Natural killer cell (primary cell): ENCODE measurements around the gene AGBL4. TPM values are rescaled to one million over a fixed set of nuclear protein-coding genes. Genes with fewer than 3 reads are reported as not detected.

Experiments used
- ATAC-seq, 3 donors: fragments of 150-1000 bp in 2 of 3; fragments of 200-7000 bp in 1 of 3; cut with Tn5 transposase; 1 replicate in 1 of 3; 2 replicates in 2 of 3; pipeline ENCODE4 v1.10.0; 2021; ENCODE audit warnings: mild to moderate bottlenecking in 2 of 3, moderate library complexity in 2 of 3
- DNase-seq, 2 donors: peaks; one replicate each; pipeline versions ENCODE4 v3.0.0 to v3.0.0-alpha.2; 2013 to 2021; ENCODE audit warnings: mixed read lengths in 1 of 2
- H3K27ac ChIP-seq: one replicate; pipeline ENCODE4 v1.5.1; 2013; ENCODE audit warnings: mild to moderate bottlenecking, low read length
- H3K27me3 ChIP-seq: one replicate; pipeline ENCODE4 v1.6.1; 2013; ENCODE audit warnings: low read length; ENCODE audit not compliant: control insufficient read depth, insufficient read depth
- H3K36me3 ChIP-seq: one replicate; pipeline ENCODE4 v1.6.1; 2013; ENCODE audit warnings: low read length; ENCODE audit not compliant: control insufficient read depth, insufficient read depth
- H3K4me1 ChIP-seq: one replicate; pipeline ENCODE4 v1.6.1; 2013; ENCODE audit warnings: low read length; ENCODE audit not compliant: control insufficient read depth, insufficient read depth
- H3K4me3 ChIP-seq: one replicate; pipeline ENCODE4 v1.5.1; 2013; ENCODE audit warnings: low read length
- H3K9me3 ChIP-seq: one replicate; pipeline ENCODE4 v1.6.1; 2013; ENCODE audit warnings: low read length; ENCODE audit not compliant: control insufficient read depth, insufficient read depth
- H3K27ac Mint-ChIP-seq, 2 donors: one replicate each; pipeline ENCODE4 v1.8.0; 2022; ENCODE audit warnings: mild to moderate bottlenecking in 2 of 2, mixed read lengths in 2 of 2, moderate library complexity in 1 of 2
- H3K27me3 Mint-ChIP-seq, 2 donors: one replicate each; pipeline ENCODE4 v1.8.0; 2022; ENCODE audit warnings: low read depth in 2 of 2, mixed read lengths in 2 of 2
- H3K36me3 Mint-ChIP-seq: one replicate; pipeline ENCODE4 v1.8.0; 2022; ENCODE audit warnings: mixed read lengths
- H3K4me1 Mint-ChIP-seq, 2 donors: one replicate each; pipeline ENCODE4 v1.8.0; 2022; ENCODE audit warnings: mixed read lengths in 2 of 2
- H3K4me3 Mint-ChIP-seq: one replicate; pipeline ENCODE4 v1.8.0; 2022; ENCODE audit warnings: mild to moderate bottlenecking, moderate library complexity, mixed read lengths
- H3K9me3 Mint-ChIP-seq, 2 donors: one replicate each; pipeline ENCODE4 v1.8.0; 2022; ENCODE audit warnings: mixed read lengths in 2 of 2
- WGBS: methylation state at CpG from one replicate; pipeline ENCODE4 v1.1.7; 2013; ENCODE audit warnings: missing lambda C conversion rate; ENCODE audit not compliant: insufficient coverage; 5-methylcytosine and 5-hydroxymethylcytosine counted together
- intact Hi-C: fragments of 100-400 bp; cut with micrococcal nuclease; formaldehyde crosslinking; loops from one replicate; pipeline ENCODE4 v1.14.2; 2022
- total RNA-seq, 4 donors: library from RNA; stranded (reverse); fragments of 120-200 nt in 1 of 4; gene quantifications; one replicate each; pipeline versions ENCODE4 v1.2.3 to v1.2.4, GENCODE V29; 2013 to 2022
- TF ChIP-seq, protein P1 (sequence below): fragments of 200-600 bp; IDR thresholded peaks from one replicate; pipeline ENCODE4 v1.8.0; 2022; ENCODE audit warnings: antibody characterized with exemption

AGBL4 gene
- total RNA-seq, 3 donors from 2014 or later (not counting 1 experiment from before 2014, with no cell fraction given): not detected

DNA sequence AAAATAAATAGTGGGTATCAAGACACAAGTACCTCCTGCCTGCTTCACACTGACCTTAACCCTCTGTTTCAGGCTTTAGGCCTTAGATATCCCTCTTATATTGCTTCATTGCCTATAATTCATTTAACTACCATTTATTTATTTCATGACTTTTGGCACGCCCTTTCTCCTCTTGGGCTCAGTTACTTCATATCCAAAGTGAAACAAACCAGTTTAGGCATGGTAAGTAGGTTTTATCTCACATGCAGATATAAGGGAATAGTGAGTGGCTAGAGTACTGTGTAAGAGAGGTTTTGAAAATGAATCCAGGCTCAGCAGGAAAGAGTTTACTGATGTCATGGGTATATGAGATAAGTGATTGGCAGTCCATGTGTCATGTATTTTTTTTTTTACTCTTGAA is 1177.3 kb downstream of the AGBL4 start:
- H3K36me3 ChIP-seq: no peaks in the 10 kb centered on the region
- ATAC-seq (no peak), DNase-seq (no peak)
- no peaks in the 10 kb centered on the region for H3K27me3 ChIP-seq
- intact Hi-C loops: no loop called here
- Mint-ChIP-seq H3K27me3 (peaks cover 0 to 3% of the 10 kb centered on the region in 2 donors), H3K9me3 (no peaks in the 10 kb centered on the region), H3K4me1 (no peaks in the 10 kb centered on the region), H3K36me3 (no peaks in the 10 kb centered on the region), H3K4me3 (no peak overlapping the region), H3K27ac (no peak overlapping the region)
- no peaks in the 10 kb centered on the region for H3K9me3 ChIP-seq
- no CpG with 5 or more reads among the region's 1 CpG for WGBS
- no peaks in the 10 kb centered on the region for H3K4me1 ChIP-seq
- no peak overlapping the region for H3K4me3 ChIP-seq
- no peak overlapping the region for H3K27ac ChIP-seq
- TF ChIP-seq, protein P1, sequence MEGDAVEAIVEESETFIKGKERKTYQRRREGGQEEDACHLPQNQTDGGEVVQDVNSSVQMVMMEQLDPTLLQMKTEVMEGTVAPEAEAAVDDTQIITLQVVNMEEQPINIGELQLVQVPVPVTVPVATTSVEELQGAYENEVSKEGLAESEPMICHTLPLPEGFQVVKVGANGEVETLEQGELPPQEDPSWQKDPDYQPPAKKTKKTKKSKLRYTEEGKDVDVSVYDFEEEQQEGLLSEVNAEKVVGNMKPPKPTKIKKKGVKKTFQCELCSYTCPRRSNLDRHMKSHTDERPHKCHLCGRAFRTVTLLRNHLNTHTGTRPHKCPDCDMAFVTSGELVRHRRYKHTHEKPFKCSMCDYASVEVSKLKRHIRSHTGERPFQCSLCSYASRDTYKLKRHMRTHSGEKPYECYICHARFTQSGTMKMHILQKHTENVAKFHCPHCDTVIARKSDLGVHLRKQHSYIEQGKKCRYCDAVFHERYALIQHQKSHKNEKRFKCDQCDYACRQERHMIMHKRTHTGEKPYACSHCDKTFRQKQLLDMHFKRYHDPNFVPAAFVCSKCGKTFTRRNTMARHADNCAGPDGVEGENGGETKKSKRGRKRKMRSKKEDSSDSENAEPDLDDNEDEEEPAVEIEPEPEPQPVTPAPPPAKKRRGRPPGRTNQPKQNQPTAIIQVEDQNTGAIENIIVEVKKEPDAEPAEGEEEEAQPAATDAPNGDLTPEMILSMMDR: no peak

DNA sequence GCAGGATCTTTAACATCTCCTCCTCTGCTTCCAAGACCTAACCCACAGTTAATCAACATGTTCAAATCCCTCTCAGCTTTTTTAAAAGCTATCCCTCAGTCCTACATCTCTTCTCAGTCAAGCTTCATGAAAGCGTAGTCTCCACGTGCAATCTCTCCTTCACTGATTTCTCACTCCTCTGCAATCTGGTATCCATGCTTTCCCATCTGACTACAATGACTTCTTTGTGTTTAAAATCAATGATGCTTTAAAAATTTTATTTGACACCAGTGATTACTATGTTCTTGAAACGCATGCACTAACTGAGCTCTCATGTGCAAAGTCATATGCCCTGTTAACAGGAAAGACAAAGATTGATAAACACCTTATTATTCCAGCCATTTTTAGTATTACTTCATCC is 1179.6 kb downstream of the AGBL4 start:
- Mint-ChIP-seq H3K36me3 (no peaks in the 10 kb centered on the region), H3K27ac (no peak overlapping the region), H3K27me3 (peaks cover 0 to 3% of the 10 kb centered on the region in 2 donors), H3K4me1 (no peaks in the 10 kb centered on the region), H3K9me3 (no peaks in the 10 kb centered on the region), H3K4me3 (no peak overlapping the region)
- Histone ChIP-seq H3K9me3 (no peaks in the 10 kb centered on the region), H3K36me3 (no peaks in the 10 kb centered on the region), H3K27ac (no peak overlapping the region), H3K27me3 (no peaks in the 10 kb centered on the region), H3K4me1 (no peaks in the 10 kb centered on the region), H3K4me3 (no peak overlapping the region)
- 89% methylated on average over 3 of the region's 3 CpGs for WGBS
- TF ChIP-seq, protein P1: no peak
- intact Hi-C loops: no loop called here
- no peak for DNase-seq
- ATAC-seq: no peak

DNA sequence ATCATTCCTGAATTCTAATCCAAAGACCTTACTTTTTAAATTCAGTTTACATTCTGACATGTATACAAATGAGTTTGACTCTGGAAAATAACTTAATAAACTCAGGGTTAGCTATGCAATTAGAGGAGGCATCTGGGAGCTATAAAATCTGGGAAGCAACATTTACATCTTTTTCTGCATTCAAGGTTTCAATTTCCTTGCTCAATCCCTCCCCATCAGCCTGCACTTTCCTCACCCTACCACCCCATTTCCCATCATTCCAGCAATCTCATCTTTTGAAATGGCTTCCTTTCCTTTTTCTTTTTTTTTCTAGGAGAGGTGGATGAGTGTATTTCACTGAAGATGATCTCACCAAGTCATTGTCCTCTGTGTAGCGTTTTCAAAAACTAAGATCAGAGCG is 1181.8 kb downstream of the AGBL4 start:
- H3K9me3 Mint-ChIP-seq: no peaks in the 10 kb centered on the region
- no peaks in the 10 kb centered on the region for H3K27me3 ChIP-seq
- intact Hi-C loops: no loop called here
- no peaks in the 10 kb centered on the region for H3K4me1 ChIP-seq
- H3K4me3 Mint-ChIP-seq: no peak overlapping the region
- H3K27ac Mint-ChIP-seq: no peak overlapping the region
- no peaks in the 10 kb centered on the region for H3K4me1 Mint-ChIP-seq
- no peak for ATAC-seq
- H3K36me3 Mint-ChIP-seq: no peaks in the 10 kb centered on the region
- peaks cover 3 to 6% of the 10 kb centered on the region in 2 donors for H3K27me3 Mint-ChIP-seq
- TF ChIP-seq, protein P1: no peak
- WGBS: 42% methylated on average over 2 of the region's 2 CpGs
- no peak overlapping the region for H3K4me3 ChIP-seq
- H3K27ac ChIP-seq: no peak overlapping the region
- no peaks in the 10 kb centered on the region for H3K36me3 ChIP-seq
- DNase-seq: no peak
- H3K9me3 ChIP-seq: no peaks in the 10 kb centered on the region

DNA sequence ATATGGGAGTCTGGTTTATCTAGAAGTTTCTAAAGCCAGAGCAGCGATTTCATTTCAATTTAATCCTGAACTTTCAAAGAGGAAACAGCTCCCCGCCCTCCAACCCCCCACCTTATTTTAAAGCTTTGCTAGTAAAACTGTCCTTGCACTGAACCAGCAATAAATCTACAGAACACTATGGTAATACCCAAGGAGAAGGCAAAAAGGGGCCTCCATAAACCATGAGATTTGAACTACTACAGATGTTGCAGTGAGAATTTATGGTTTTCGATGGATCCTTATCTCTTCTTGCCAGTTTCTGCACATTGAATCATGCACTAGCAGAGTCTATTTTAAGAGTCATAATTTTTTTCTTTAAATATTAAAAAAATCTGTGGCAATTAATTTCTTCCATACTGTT is 1182.3 kb downstream of the AGBL4 start:
- TF ChIP-seq, protein P1: no peak
- DNase-seq: no peak
- no peaks in the 10 kb centered on the region for H3K9me3 Mint-ChIP-seq
- Histone ChIP-seq H3K9me3 (no peaks in the 10 kb centered on the region), H3K27me3 (no peaks in the 10 kb centered on the region), H3K4me1 (no peaks in the 10 kb centered on the region), H3K27ac (no peak overlapping the region), H3K4me3 (no peak overlapping the region), H3K36me3 (no peaks in the 10 kb centered on the region)
- 100% methylated on average over 1 of the region's 3 CpGs for WGBS
- intact Hi-C loops: no loop called here
- H3K36me3 Mint-ChIP-seq: no peaks in the 10 kb centered on the region
- peaks cover 3 to 6% of the 10 kb centered on the region in 2 donors for H3K27me3 Mint-ChIP-seq
- ATAC-seq: no peak
- H3K27ac Mint-ChIP-seq: no peak overlapping the region
- no peaks in the 10 kb centered on the region for H3K4me1 Mint-ChIP-seq
- no peak overlapping the region for H3K4me3 Mint-ChIP-seq
